CD4-positive, alpha-beta T cell (primary cell): ENCODE data around the gene TRERF1. TPM values are rescaled to one million over a fixed set of nuclear protein-coding genes. Genes with fewer than 3 reads are reported as not detected.
A peak's percentile ranks its signal among the peaks of the same experiment; 100 is the strongest.
"Not testable (repeated sequence)": the region's sequence is repeated elsewhere in the genome, so short reads cannot be mapped to it uniquely, and the experiment has no call there.

Source experiments
- ATAC-seq: fragments of 200-7000 bp; cut with Tn5 transposase; one replicate; pipeline ENCODE4 v1.10.0; 2022; ENCODE audit warnings: mild to moderate bottlenecking; ENCODE audit not compliant: poor library complexity
- CTCF ChIA-PET: fragments of 350-600 bp; sonication (Branson Sonifier 250); formaldehyde crosslinking; loops from one replicate; lab custom pipeline; 2021; ENCODE audit warnings: antibody characterized with exemption, inconsistent platforms; lab: Charles Lee
- POLR2A ChIA-PET: fragments of 350-600 bp; sonication (Branson Sonifier 250); formaldehyde crosslinking; loops from one replicate; lab custom pipeline; 2021; ENCODE audit warnings: antibody characterized with exemption, inconsistent platforms; lab: Charles Lee
- DNase-seq, 14 experiments: peaks; one replicate each; pipeline ENCODE4 v3.0.0-alpha.2; 2013 to 2020; ENCODE audit warnings: mixed read lengths in 2 of 14
- H3K27ac ChIP-seq, 2 donors: one replicate each; pipeline versions ENCODE4 v1.5.1 to v1.7.0; 2013; ENCODE audit warnings: low read length in 2 of 2, low read depth in 1 of 2, mild to moderate bottlenecking in 1 of 2
- H3K27me3 ChIP-seq, 2 experiments: 1 replicate in 1 of 2; 2 replicates in 1 of 2; pipeline versions ENCODE4 v1.6.1 to v1.7.0; 2013; ENCODE audit warnings: low read length in 2 of 2, control low read depth in 1 of 2, mild to moderate bottlenecking in 1 of 2, moderate library complexity in 1 of 2; ENCODE audit not compliant: insufficient read depth in 2 of 2, control insufficient read depth in 1 of 2
- H3K36me3 ChIP-seq: one replicate; pipeline ENCODE4 v1.6.1; 2013; ENCODE audit warnings: low read length, control low read depth; ENCODE audit not compliant: insufficient read depth
- H3K4me1 ChIP-seq: one replicate; pipeline ENCODE4 v1.6.1; 2013; ENCODE audit warnings: low read length, control low read depth; ENCODE audit not compliant: insufficient read depth
- H3K4me3 ChIP-seq: one replicate; pipeline ENCODE4 v1.5.1; 2013; ENCODE audit warnings: mild to moderate bottlenecking, low read length, moderate library complexity
- H3K9me3 ChIP-seq, 2 experiments: 1 replicate in 1 of 2; 2 replicates in 1 of 2; pipeline versions ENCODE4 v1.6.1 to v1.7.0; 2013; ENCODE audit warnings: low read length in 2 of 2, mild to moderate bottlenecking in 2 of 2, control low read depth in 1 of 2, moderate library complexity in 1 of 2; ENCODE audit not compliant: control insufficient read depth in 1 of 2, insufficient read depth in 1 of 2
- H3K27ac Mint-ChIP-seq: one replicate; pipeline ENCODE4 v1.8.0; 2020; ENCODE audit warnings: mixed read lengths
- H3K27me3 Mint-ChIP-seq: one replicate; pipeline ENCODE4 v1.8.0; 2021; ENCODE audit warnings: mixed read lengths
- H3K36me3 Mint-ChIP-seq: one replicate; pipeline ENCODE4 v1.8.0; 2021; ENCODE audit warnings: low read depth, mixed read lengths
- H3K4me1 Mint-ChIP-seq: one replicate; pipeline ENCODE4 v1.8.0; 2021; ENCODE audit warnings: low read depth, mixed read lengths
- H3K4me3 Mint-ChIP-seq: one replicate; pipeline ENCODE4 v1.8.0; 2020; ENCODE audit warnings: mild to moderate bottlenecking, mixed read lengths
- H3K9me3 Mint-ChIP-seq: one replicate; pipeline ENCODE4 v1.8.0; 2020; ENCODE audit warnings: mixed read lengths
- intact Hi-C, 2 experiments: fragments of 100-400 bp; cut with DNase I in 1 of 2; cut with micrococcal nuclease in 1 of 2; formaldehyde crosslinking; loops; one replicate each; pipeline versions ENCODE4 v1.15.1 to v1.9.0; 2023 to 2025; cut with DNase I, micrococcal nuclease
- total RNA-seq, 174 experiments: library from RNA in 2 of 174; stranded (reverse) in 2 of 174; gene quantifications; one replicate each; pipeline ENCODE4 v1.2.3 and lab custom pipeline; 2021 to 2026
- TF ChIP-seq, protein P1 (sequence below): fragments of 200-600 bp; IDR thresholded peaks from one replicate; pipeline ENCODE4 v1.8.0; 2022; ENCODE audit warnings: antibody characterized with exemption, mild to moderate bottlenecking

TRERF1 gene
- total RNA-seq, 2 experiments from 2014 or later = 31.0 to 31.7 TPM

DNA sequence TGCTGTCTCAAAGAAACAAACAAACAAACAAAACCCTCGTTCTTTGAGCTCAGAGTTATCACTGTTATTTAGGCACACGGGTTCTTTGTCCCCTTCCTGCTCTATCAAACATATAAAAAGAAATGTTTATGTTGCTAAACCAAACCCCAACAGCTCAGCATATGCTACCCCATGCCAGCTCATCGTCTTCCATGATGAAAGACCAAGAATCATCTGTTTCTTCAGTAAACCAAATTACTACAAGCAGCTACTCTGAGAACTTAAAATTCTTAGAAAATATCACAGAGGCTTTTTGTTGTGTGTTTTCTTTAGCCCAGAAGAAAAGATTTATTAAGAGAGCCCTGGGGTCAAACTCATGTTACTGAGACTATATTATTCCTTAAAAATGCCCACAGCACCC is 4.7 kb downstream of the TRERF1 start:
- Histone ChIP-seq H3K27me3 (no peaks in the 10 kb centered on the region), H3K4me3 (no peak overlapping the region), H3K27ac (no peak overlapping the region), H3K9me3 (no peaks in the 10 kb centered on the region), H3K36me3 (no peaks in the 10 kb centered on the region), H3K4me1 (peaks cover 58% of the 10 kb centered on the region)
- CTCF ChIA-PET = interaction anchor here (0.8 kb wide), 1 partner anchor 56 kb away, joined by 3 read pairs; no protein-coding TSS in a partner anchor
- POLR2A ChIA-PET = interaction anchor here (1.6 kb wide), 1 partner anchor 57 kb away, joined by 11 read pairs; no protein-coding TSS in a partner anchor
- peaks cover 42% of the 10 kb centered on the region for H3K36me3 Mint-ChIP-seq
- peaks cover 97% of the 10 kb centered on the region for H3K4me1 Mint-ChIP-seq
- no peaks in the 10 kb centered on the region for H3K27me3 Mint-ChIP-seq
- H3K27ac Mint-ChIP-seq = peak overlapping the region; percentile 84
- DNase-seq = no peak
- TF ChIP-seq, protein P1, sequence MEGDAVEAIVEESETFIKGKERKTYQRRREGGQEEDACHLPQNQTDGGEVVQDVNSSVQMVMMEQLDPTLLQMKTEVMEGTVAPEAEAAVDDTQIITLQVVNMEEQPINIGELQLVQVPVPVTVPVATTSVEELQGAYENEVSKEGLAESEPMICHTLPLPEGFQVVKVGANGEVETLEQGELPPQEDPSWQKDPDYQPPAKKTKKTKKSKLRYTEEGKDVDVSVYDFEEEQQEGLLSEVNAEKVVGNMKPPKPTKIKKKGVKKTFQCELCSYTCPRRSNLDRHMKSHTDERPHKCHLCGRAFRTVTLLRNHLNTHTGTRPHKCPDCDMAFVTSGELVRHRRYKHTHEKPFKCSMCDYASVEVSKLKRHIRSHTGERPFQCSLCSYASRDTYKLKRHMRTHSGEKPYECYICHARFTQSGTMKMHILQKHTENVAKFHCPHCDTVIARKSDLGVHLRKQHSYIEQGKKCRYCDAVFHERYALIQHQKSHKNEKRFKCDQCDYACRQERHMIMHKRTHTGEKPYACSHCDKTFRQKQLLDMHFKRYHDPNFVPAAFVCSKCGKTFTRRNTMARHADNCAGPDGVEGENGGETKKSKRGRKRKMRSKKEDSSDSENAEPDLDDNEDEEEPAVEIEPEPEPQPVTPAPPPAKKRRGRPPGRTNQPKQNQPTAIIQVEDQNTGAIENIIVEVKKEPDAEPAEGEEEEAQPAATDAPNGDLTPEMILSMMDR = no peak
- no peaks in the 10 kb centered on the region for H3K9me3 Mint-ChIP-seq
- intact Hi-C loops = no loop called here
- no peak for ATAC-seq
- peak overlapping the region; percentile 100 for H3K4me3 Mint-ChIP-seq

DNA sequence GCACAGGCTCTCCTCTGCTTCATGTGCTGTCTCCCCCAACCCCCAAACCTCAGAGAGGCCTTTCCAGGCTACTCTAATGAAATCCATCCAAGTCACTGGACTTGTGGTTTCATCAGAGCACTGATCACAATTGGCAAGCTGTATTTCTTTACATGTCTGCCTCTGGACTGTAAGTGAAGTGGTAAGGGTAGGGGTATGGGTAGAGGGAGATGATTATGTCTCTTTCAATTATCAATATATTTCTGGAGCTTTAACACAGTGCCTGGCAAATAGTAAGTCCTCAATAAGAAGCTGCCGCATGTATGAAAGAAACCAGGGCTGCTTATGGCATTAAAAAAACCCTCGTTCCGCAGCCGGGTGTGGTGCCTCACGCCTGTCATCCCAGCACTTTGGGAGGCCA is 5.4 kb downstream of the TRERF1 start:
- H3K27me3 Mint-ChIP-seq = no peaks in the 10 kb centered on the region
- Histone ChIP-seq H3K4me1 (peaks cover 62% of the 10 kb centered on the region), H3K9me3 (no peaks in the 10 kb centered on the region), H3K36me3 (no peaks in the 10 kb centered on the region), H3K27me3 (no peaks in the 10 kb centered on the region), H3K27ac (no peak overlapping the region), H3K4me3 (no peak overlapping the region)
- ChIA-PET POLR2A (interaction anchor here (1.6 kb wide), 1 partner anchor 56 kb away, joined by 11 read pairs; no protein-coding TSS in a partner anchor), CTCF (interaction anchor here (0.8 kb wide), 1 partner anchor 56 kb away, joined by 3 read pairs; no protein-coding TSS in a partner anchor)
- H3K36me3 Mint-ChIP-seq = peaks cover 36% of the 10 kb centered on the region
- peaks cover 98% of the 10 kb centered on the region for H3K4me1 Mint-ChIP-seq
- TF ChIP-seq, protein P1 = no peak
- intact Hi-C loops = no loop called here
- DNase-seq (no peak), ATAC-seq (no peak)
- H3K4me3 Mint-ChIP-seq = peak overlapping the region; percentile 68
- H3K27ac Mint-ChIP-seq = peak overlapping the region; percentile 84
- H3K9me3 Mint-ChIP-seq = no peaks in the 10 kb centered on the region

DNA sequence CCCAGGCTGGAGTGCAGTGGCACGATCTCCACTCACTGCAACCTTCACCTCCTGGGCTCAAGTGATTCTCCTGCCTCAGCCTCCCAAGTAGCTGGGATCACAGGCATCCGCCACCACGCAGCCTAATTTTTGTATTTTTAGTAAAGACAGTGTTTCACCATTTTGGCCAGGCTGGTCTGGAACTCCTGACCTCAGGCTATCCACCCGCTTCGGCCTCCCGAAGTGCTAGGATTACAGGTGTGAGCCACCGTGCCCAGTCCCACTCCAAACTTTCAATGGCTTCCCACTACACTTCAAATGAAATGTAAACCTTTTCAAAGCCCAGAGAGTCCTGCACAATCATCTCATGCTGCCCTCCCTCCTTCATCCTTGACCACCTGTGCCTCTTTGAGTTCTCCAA is 5.8 kb downstream of the TRERF1 start:
- H3K27ac Mint-ChIP-seq = peak overlapping the region; percentile 84
- H3K4me3 ChIP-seq, H3K36me3 ChIP-seq, H3K27me3 Mint-ChIP-seq, H3K27me3 ChIP-seq, DNase-seq, ATAC-seq, CTCF ChIA-PET, POLR2A ChIA-PET, H3K27ac ChIP-seq, H3K9me3 ChIP-seq, H3K9me3 Mint-ChIP-seq: not testable (repeated sequence)
- peaks cover 66% of the 10 kb centered on the region for H3K4me1 ChIP-seq
- intact Hi-C loops = loop anchor here in 1 of 2 experiments (2.0 kb wide), 1 partner anchor 17 kb away; no protein-coding TSS in a partner anchor
- H3K4me3 Mint-ChIP-seq = peak overlapping the region; percentile 68
- peaks cover 99% of the 10 kb centered on the region for H3K4me1 Mint-ChIP-seq
- H3K36me3 Mint-ChIP-seq = peaks cover 36% of the 10 kb centered on the region
